SK-N-MC (cell line): ENCODE results near the gene CHRM3.

Experiments
- EZH2 ChIP-seq: fragments of 200-600 bp; sonication (generic); IDR thresholded peaks from one replicate; pipeline ENCODE4 v1.6.1; 2017; ENCODE audit warnings: antibody characterized with exemption
- FOXP2 ChIP-seq: optimal IDR thresholded peaks from 2 replicates; pipeline ENCODE3; 2011; ENCODE audit warnings: mild to moderate bottlenecking, moderate library complexity; ENCODE audit not compliant: insufficient read depth; ENCODE audit errors: extremely low read length, control extremely low read depth
- POLR2AphosphoS5 ChIP-seq: IDR thresholded peaks from 2 replicates; pipeline ENCODE4 v1.6.1; 2012; ENCODE audit warnings: mild to moderate bottlenecking, low read depth, low read length, borderline replicate concordance

- TF ChIP-seq POLR2AphosphoS5 (no peak), EZH2 (no peak), FOXP2 (no peak)
These were observed 41.3 kb downstream of the CHRM3 start for GRCh38 chr1:239427712-239428111.
